Measurements from ENCODE around the gene ESPN. TPM values are rescaled to one million over a fixed set of nuclear protein-coding genes. Genes with fewer than 3 reads are reported as not detected.
"Not testable (repeated sequence)": the region's sequence is repeated elsewhere in the genome, so short reads cannot be mapped to it uniquely, and the experiment has no call there.

The ESPN gene
- total RNA-seq, 1 experiment from 2014 or later = 9.3 TPM

DNA sequence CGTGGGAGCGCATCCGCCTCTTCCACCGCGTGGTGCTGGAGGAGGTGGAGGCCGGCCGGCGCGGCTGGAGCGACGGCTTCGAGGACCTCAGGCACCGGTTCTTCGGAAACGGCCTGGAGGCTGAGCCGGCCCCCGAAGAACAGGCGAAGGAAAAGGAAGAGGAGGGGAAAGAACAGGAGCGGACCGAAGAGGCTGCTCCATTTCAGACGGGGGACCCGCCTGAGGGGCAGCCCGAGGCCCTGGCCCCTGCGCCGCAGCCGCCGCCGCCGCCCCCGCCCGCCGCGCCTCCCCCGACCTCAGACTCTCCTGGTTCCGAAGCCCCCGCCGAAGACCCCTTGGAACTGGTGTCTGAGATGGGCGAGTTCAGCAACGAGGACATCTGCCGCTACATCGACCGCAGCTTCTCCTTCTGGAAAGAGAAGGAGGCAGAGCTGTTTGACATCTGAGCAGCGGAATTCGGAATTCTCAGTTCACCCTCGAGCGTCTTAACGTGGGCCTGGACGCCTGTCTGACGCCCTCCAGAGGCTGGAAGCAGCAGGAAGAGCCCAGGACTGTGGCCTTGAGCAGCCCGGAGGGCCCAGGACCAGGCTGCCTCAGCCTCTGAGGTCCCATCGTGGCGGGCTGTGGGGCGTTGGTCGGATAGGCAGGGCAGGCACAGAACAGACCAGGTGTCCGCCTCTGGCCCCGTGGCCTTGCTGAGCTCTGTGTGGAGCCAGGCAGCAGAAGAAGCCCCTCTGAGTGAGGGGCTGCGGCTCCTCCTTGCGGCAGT is 31.4 kb downstream of the ESPN start:
- not testable (repeated sequence) for H3K4me3 ChIP-seq (ENCODE audit: insufficient read depth, low read depth, low read length); H3K36me3 ChIP-seq (replicated peaks; ENCODE audit: control insufficient read depth, insufficient read depth, low read length); DNase-seq; H3K27me3 ChIP-seq (ENCODE audit: control insufficient read depth, insufficient read depth, low read length)

DNA sequence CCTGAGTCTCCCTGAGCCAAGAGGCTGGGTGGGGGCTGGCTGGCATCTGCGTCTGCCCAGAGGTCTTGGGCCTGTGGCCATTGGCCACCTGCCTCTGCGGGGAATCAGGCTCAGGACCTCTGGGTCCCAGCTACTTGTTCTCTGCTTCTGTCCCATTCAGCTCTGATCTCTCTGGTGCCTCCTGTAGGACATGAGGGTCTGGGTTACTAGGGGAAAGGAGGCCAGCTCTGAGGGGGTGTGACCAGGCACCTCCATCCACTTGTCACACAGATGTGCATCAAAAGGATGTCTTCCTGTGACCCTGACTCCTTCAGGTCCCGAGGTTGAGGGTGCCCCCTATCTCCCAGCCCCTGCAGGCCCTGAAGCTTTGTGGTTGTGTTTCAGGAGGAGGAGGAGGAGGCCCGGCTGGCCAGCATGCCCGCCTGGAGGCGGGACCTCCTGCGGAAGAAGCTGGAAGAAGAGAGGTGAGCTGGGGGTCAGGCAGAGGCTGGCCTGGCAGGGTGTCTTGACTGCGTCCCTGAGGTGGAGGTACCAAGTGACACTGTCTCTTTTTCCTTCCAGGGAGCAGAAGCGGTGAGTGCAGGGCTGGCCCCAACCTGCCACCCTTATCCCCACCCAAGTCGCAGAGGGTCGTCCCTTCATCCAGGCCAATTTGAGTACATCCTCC is 32.4 kb downstream of the ESPN start:
- no peaks in the 10 kb centered on the region for H3K27me3 ChIP-seq (ENCODE audit: control insufficient read depth, insufficient read depth, low read length)
- no peak for DNase-seq
- no peak overlapping the region for H3K4me3 ChIP-seq (ENCODE audit: insufficient read depth, low read depth, low read length)
- H3K36me3 ChIP-seq (replicated peaks; ENCODE audit: control insufficient read depth, insufficient read depth, low read length) = no peaks in the 10 kb centered on the region

DNA sequence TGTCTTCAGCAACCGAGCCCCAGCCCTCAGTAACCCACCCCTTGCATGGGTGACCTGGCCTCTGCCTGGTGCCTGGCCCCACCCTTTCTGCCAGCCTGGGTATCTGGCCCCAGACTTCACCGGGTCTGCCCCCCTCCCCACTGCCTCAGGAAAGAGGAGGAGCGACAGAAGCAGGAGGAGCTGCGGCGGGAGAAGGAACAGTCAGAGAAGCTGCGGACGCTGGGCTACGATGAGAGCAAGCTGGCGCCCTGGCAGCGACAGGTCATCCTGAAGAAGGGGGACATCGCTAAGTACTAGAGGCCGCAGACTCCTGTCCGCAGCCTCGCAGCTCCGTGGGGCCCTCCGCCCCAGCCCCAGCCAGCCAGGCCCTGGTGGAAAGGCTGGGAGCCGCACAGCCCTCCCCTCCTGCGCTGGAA is 35.3 kb downstream of the ESPN start:
- H3K36me3 ChIP-seq (replicated peaks; ENCODE audit: control insufficient read depth, insufficient read depth, low read length) = no peaks in the 10 kb centered on the region; the same call in 1 of the 2 replicates
- peak; percentile 91 for DNase-seq
- no peaks in the 10 kb centered on the region; the same call in 1 of the 2 replicates for H3K27me3 ChIP-seq (ENCODE audit: control insufficient read depth, insufficient read depth, low read length)
- peak overlapping the region; percentile 30 for H3K4me3 ChIP-seq (ENCODE audit: insufficient read depth, low read depth, low read length)

DNA sequence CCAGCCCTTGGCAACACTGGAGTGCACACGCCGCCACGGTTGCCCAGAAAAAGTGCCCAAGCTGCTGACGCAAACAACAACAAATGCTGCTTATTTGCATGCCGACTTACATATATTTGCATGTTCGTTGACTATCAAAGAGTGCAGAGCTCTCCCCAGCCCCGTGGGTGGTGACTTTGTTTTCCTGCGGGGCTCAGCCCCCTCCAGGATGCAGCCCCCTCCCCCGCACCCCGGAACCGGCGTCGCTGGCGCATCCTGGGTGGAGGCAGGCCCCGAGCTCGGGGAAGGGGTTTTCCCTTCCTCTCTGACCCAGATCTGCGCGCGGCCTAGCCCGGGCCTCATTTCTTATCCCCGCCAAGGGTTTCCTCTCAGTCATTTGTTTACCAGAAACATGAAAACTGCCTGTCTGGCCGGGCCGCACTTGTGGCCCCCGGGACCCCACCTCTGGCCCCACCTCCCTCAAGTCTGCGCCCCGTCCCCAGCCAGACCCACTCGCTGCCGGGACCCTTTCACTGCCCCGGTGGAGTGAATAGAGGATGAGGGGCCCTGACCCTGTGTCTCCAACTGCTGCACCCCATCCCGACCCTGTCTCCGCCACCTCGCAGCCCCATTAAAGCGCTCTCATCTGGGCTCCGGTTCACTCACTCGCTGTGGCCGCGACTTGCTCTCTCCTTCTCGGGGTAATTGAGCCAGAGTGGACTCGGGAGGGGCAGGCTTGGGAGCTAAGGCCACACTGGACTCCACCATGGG is 35.9 kb downstream of the ESPN start:
- Histone ChIP-seq H3K36me3 (replicated peaks; ENCODE audit: control insufficient read depth, insufficient read depth, low read length) (no peaks in the 10 kb centered on the region; the same call in 1 of the 2 replicates), H3K4me3 (ENCODE audit: insufficient read depth, low read depth, low read length) (peak overlapping the region; percentile 30), H3K27me3 (ENCODE audit: control insufficient read depth, insufficient read depth, low read length) (no peaks in the 10 kb centered on the region; the same call in 1 of the 2 replicates)
- DNase-seq = peak; percentile 91

DNA sequence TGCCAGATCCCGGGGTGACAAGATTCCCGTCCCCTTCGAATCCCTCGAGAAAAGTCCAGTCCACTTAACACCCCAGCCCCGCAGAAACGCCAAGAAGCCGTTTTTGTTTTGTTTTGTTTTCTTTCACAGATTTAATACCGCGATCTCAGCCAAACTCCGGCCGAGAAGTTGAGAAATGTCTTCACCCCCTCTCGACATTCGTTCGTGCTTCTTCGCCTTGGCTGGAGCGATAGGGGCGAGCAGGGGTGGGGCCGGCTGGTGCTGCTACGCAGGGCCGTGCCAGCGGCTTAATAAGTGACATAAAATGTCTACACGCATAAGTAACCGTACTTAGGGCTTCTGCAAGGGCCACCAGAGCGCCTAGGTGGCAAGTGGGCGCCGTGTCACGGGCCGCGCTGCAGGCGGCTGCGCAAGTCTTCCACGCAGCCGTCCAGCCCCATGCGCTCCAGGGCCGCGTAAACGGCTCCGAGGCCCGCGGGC is 36.5 kb downstream of the ESPN start:
- no peak for DNase-seq
- H3K27me3 ChIP-seq (ENCODE audit: control insufficient read depth, insufficient read depth, low read length) = peaks cover 5% of the 10 kb centered on the region; the same call in 1 of the 2 replicates
- no peak overlapping the region for H3K4me3 ChIP-seq (ENCODE audit: insufficient read depth, low read depth, low read length)
- no peaks in the 10 kb centered on the region; the same call in 1 of the 2 replicates for H3K36me3 ChIP-seq (replicated peaks; ENCODE audit: control insufficient read depth, insufficient read depth, low read length)

DNA sequence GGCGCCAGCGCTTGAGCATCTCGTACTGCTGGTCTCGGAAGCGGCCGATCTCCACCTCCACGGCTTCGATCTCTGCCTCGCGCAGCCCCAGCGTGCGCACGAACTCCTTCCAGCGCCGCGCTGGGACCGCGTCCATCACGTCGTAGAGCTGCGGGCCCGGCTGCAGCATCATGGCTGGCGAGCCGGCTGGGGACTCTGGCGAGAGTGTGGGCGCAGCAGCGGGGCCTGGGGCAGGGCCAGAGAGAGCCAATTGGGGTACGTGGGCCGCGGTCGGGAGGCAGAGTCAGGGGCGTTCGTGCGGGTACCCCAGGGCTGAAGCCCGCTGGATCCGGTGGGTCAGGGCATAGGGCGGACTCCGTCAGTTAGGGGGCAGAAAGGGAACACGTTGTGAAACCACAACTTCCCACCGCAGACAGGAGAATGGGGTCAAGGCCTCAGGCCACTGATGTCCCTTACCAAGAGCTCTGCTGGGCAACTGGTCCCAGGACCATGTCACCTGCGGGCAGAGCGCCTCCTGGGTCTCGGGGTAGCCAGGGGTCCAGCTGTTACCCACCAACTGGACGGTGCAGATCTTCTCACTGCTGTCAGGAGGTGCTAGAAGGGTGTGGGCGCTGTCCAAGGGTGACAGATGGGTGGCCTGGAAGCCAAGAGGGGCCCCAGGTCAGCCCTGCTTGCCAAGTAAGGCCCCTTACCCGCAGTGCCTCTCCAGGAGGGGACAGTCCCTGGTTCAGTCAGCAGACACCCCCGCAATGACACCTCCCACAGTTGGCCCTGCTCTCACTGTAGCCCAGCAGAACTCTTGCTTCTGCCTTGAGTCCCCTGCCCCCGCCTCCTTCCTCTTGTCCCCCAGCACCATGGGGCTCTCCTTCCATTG is 37.2 kb downstream of the ESPN start:
- H3K36me3 ChIP-seq (replicated peaks; ENCODE audit: control insufficient read depth, insufficient read depth, low read length) = no peaks in the 10 kb centered on the region; the same call in 1 of the 2 replicates
- DNase-seq = no peak
- H3K4me3 ChIP-seq (ENCODE audit: insufficient read depth, low read depth, low read length) = no peak overlapping the region
- peaks cover 7% of the 10 kb centered on the region; the same call in 1 of the 2 replicates for H3K27me3 ChIP-seq (ENCODE audit: control insufficient read depth, insufficient read depth, low read length)

DNA sequence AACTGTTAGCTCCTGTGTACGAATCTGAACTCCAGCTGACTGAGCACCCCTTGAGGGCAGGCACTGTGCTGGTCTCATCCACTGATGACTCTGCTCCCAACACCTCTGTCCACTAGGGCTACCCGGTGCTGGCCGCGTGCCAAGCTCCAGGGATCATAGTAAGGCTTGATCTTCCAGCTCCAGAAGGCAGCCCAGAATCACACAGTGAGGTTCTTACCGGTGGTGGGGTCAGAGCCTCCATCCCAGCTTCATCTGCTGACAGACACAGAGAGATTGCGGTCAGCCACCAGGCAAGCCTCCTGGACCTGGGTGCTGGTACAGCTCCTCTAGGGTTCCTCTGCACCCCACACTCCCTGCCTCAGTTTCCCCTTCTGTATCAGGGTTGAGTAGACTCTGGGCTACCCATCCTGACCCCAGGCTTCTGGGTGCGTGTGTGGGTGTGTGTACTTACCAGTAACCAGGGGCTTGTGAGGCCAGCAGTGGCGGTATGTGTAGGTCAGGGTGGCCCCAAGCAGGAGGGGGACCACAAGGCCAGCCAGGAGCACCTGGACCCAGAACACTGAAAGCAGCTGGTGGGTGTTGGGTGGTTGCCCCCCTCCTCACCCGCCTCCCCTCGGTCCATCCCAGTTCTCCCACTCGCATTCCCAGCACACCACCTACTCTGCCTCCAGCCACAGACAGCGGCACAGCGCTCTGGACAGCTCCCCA is 38.0 kb downstream of the ESPN start:
- H3K4me3 ChIP-seq (ENCODE audit: insufficient read depth, low read depth, low read length) = no peak overlapping the region
- no peak for DNase-seq

DNA sequence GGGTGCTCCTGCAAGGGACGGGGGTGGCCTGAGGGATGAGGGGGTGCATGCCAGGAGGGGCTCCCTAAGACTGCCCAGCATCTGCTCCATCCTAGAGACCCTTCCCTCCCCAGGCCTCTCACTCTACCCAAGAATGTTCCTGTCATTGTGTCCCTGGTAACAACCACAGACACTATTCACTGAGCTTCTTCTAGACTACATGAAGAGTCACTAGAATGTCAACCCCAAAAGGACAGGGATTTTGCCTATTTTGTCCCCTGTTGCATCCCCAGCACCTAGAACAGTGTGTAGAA is 38.5 kb downstream of the ESPN start:
- Histone ChIP-seq H3K4me3 (ENCODE audit: insufficient read depth, low read depth, low read length) (no peak overlapping the region), H3K36me3 (replicated peaks; ENCODE audit: control insufficient read depth, insufficient read depth, low read length) (no peaks in the 10 kb centered on the region; the same call in 1 of the 2 replicates), H3K27me3 (ENCODE audit: control insufficient read depth, insufficient read depth, low read length) (peaks cover 7% of the 10 kb centered on the region; the same call in 1 of the 2 replicates)
- no peak for DNase-seq

More for the DNA sequence above, 38.0 kb downstream of the ESPN start:
- H3K36me3 ChIP-seq (replicated peaks; ENCODE audit: control insufficient read depth, insufficient read depth, low read length) = no peaks in the 10 kb centered on the region; the same call in 1 of the 2 replicates
- peaks cover 7% of the 10 kb centered on the region; the same call in 1 of the 2 replicates for H3K27me3 ChIP-seq (ENCODE audit: control insufficient read depth, insufficient read depth, low read length)

DNA sequence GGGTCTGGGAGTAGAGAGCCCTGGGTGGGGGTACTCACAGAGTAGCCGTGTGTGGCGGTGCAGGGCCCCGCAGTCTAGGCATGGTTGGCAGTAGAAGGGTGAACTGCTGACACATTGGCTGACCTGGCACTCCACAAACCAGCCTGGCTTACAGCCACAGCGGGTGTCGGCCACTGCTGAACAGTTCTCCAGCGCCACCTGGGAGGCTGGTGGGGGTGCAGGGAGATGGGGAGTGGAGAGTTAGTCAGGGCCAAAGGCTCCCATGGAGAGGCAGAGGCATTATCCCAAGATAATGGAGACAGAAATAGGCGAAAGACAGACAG is 39.9 kb downstream of the ESPN start:
- H3K36me3 ChIP-seq (replicated peaks; ENCODE audit: control insufficient read depth, insufficient read depth, low read length) = peaks cover 10% of the 10 kb centered on the region
- no peak overlapping the region for H3K4me3 ChIP-seq (ENCODE audit: insufficient read depth, low read depth, low read length)
- peak; percentile 75 for DNase-seq
- H3K27me3 ChIP-seq (ENCODE audit: control insufficient read depth, insufficient read depth, low read length) = peaks cover 7% of the 10 kb centered on the region; the same call in 1 of the 2 replicates

DNA sequence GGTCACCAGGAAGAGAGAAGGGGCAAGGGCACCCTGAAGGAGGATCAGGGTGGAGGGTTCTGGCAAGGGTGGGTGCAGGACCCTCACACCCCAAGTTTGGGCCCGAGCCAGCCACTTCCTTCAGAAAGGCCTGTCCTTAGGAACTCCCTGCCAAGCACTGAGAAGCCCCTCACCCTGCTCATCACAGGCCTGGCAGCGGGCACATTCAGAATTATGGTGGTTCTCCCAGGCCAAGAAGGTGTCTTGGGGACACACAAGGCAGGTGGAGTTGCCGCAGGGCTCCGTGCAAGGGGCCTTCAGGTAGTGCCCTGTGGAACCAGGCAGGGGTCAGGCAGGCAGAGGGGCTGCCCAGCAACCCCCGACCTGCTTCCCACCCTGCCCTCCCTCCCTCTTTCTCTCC is 40.3 kb downstream of the ESPN start:
- no peak for DNase-seq
- peaks cover 11% of the 10 kb centered on the region for H3K36me3 ChIP-seq (replicated peaks; ENCODE audit: control insufficient read depth, insufficient read depth, low read length)
- no peak overlapping the region for H3K4me3 ChIP-seq (ENCODE audit: insufficient read depth, low read depth, low read length)
- peaks cover 7% of the 10 kb centered on the region; the same call in 1 of the 2 replicates for H3K27me3 ChIP-seq (ENCODE audit: control insufficient read depth, insufficient read depth, low read length)

DNA sequence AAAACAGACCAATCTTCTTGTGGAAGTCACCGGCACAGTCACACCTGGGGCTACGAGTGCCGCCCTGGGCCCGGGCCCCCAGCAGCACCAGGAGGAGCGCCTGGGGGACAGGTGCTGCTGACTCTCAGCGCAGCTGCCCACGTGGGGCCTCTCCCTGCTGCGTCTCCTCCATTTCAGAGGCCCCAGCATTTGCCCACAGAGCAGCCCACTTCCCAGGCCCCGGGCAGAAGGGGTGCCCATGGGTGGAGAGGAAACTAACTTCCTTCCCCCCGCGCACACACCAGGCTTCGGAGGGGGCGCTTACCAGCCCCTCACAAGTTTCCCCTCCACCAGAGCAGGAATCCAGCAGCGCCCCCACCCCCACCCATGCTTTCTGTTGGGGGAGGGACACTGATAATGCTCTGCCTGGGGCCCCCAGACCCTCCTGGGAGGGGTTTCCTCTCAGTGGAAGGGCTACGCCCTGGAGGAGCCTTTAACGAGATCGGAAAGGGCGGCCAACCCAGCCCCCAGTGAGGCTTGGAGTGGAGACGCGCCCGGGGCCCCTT is 41.0 kb downstream of the ESPN start:
- Histone ChIP-seq H3K4me3 (ENCODE audit: insufficient read depth, low read depth, low read length) (peak overlapping the region; percentile 37), H3K27me3 (ENCODE audit: control insufficient read depth, insufficient read depth, low read length) (peaks cover 7% of the 10 kb centered on the region; the same call in 1 of the 2 replicates), H3K36me3 (replicated peaks; ENCODE audit: control insufficient read depth, insufficient read depth, low read length) (peaks cover 11% of the 10 kb centered on the region)
- DNase-seq = peak; percentile 81

DNA sequence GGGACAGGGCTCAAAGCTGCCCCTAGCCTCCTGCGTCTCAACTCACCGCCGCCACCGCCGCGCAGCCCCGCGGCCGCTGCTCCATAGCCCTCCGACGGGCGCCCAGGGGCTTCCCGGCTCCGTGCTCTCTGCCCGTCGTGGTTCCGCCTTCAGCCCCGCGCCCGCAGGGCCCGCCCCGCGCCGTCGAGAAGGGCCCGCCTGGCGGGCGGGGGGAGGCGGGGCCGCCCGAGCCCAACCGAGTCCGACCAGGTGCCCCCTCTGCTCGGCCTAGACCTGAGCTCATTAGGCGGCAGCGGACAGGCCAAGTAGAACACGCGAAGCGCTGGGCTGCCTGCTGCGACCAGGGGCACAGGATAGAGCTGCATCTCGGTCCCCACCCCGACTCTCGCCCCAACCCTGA is 41.4 kb downstream of the ESPN start, which contains the start of gene TNFRSF25:
Gene TNFRSF25, minus strand, starts transcription at position 151 of the 400 bp plus-strand sequence. Its CDS starts 66 bp downstream, at position 85.
- Histone ChIP-seq H3K27me3 (ENCODE audit: control insufficient read depth, insufficient read depth, low read length) (peaks cover 10% of the 10 kb centered on the region; the same call in 1 of the 2 replicates), H3K4me3 (ENCODE audit: insufficient read depth, low read depth, low read length) (peak within 1 kb of the TSS; percentile 37), H3K36me3 (replicated peaks; ENCODE audit: control insufficient read depth, insufficient read depth, low read length) (peaks cover 11% of the 10 kb centered on the region)
- DNase-seq = peak; percentile 95

DNA sequence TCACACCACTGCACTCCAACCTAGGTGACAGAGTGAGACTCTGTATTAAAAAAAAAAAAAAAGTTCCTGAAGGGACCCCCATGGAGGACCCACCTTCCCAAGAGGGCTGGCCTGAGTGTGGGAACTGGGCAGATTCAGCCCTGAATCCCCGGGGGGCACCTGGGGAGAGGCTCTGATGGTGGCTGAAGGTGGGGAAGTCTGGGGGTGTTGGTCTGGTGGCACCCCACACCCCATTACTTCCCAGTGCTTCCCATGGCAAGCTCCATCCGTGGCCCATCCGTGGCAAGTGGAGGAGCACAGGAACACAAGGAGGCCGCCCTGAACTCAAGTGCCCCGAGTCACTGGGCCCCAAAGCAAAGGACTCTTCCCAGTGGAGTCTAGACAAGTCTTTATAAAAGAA is 42.2 kb downstream of the ESPN start:
- Histone ChIP-seq H3K27me3 (ENCODE audit: control insufficient read depth, insufficient read depth, low read length) (peaks cover 13% of the 10 kb centered on the region; the same call in 1 of the 2 replicates), H3K4me3 (ENCODE audit: insufficient read depth, low read depth, low read length) (no peak overlapping the region), H3K36me3 (replicated peaks; ENCODE audit: control insufficient read depth, insufficient read depth, low read length) (peaks cover 11% of the 10 kb centered on the region)
- no peak for DNase-seq
